WTC11 (cell line): ENCODE results near the gene GIPC1.

Source experiments
- ATF6 ChIP-seq: sonication (generic); formaldehyde crosslinking; IDR thresholded peaks from 2 replicates; pipeline ENCODE4 v1.8.1; 2023; ENCODE audit warnings: mild to moderate bottlenecking, missing genetic modification reagents
- CTCF ChIP-seq: fragments of 200-600 bp; IDR thresholded peaks from 2 replicates; pipeline ENCODE4 v1.8.0; 2022; ENCODE audit warnings: antibody characterized with exemption
- NFYB ChIP-seq: sonication (generic); formaldehyde crosslinking; conservative IDR thresholded peaks from 2 replicates; pipeline ENCODE4 v1.8.0; 2022; ENCODE audit warnings: low read depth, missing genetic modification reagents
- USF1 ChIP-seq: sonication (generic); formaldehyde crosslinking; IDR thresholded peaks from 2 replicates; pipeline ENCODE4 v1.8.0; 2022; ENCODE audit warnings: mild to moderate bottlenecking, missing genetic modification reagents
- ZBTB21 ChIP-seq: sonication (generic); formaldehyde crosslinking; IDR thresholded peaks from 2 replicates; pipeline ENCODE4 v1.8.1; 2023; ENCODE audit warnings: mild to moderate bottlenecking, missing genetic modification reagents, borderline replicate concordance

- no peak for TF ChIP-seq ATF6
- TF ChIP-seq CTCF, result no peak
- no peak for TF ChIP-seq NFYB (CRISPR knock-in tag)
- TF ChIP-seq ZBTB21 (CRISPR knock-in tag), result no peak
- TF ChIP-seq USF1 (CRISPR knock-in tag), result no peak
Observed at GRCh38 chr19:14545716-14546082, 49.8 kb upstream of the GIPC1 start.
